Measurements from ENCODE around the gene OCRL. TPM values are rescaled to one million over a fixed set of nuclear protein-coding genes. Genes with fewer than 3 reads are reported as not detected.
"Not testable (repeated sequence)": the region's sequence is repeated elsewhere in the genome, so short reads cannot be mapped to it uniquely, and the experiment has no call there.

Gene OCRL
- polyA plus RNA-seq, 1 donor = 11.1 TPM

DNA sequence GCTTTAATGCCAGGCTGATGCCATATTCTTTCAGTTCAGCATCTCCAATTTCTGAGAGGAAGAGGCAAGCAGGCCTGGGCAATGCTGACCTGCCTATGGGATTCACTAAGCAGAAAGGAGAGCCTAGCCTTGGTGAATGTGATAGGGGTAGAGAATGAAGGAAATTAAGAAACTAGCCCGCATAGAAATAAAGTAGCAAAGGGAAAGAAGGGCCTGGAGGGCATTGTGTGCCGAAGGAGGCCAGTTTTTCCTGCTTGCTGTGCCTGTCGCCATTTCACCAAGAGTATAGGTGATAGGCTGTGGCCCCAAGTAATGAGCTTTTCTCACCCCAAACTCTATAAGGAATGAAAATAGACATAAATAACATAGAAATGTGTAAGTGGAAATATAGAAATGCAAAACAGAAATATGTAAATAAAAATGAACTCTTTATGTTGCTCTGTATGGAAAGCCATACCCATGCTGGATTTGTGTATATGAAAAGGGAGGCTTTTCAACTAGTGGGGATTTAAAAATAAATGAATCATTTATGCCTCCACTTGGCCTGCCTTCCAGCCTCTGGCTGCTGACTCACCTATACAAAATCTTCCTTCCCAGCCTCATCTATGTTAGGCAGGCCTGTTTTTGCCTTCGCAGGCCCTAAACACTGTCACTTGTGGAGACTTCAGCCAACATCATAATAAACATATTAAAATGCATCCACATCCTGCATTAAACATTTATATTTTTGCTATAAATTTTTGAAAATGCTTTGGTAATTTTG lies 5.1 kb upstream of the OCRL start:
- no peak for DNase-seq (ENCODE audit: low read depth)

DNA sequence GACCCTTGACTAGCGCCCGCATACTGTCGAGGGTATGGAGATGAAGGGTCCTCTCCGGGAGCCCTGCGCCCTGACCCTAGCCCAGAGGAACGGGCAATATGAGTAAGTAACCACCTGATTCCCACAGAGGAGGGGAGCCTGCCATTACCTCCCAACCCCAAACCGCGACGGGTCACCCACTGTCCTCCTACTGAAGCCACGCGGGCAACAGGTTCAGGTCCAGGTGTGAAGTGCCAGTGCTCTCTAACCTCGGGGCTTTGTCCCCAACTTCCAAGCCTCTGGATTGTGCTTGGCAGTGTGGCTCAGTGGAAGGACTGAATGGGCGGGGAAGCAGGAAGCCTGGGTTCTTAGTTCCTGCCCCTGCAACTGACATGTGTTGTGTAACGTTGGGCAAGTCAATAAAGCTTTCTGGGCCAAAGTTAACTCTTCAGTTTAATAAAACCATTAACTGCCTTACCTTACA lies 694 bp downstream of the OCRL start:
- DNase-seq (ENCODE audit: low read depth) = no peak

DNA sequence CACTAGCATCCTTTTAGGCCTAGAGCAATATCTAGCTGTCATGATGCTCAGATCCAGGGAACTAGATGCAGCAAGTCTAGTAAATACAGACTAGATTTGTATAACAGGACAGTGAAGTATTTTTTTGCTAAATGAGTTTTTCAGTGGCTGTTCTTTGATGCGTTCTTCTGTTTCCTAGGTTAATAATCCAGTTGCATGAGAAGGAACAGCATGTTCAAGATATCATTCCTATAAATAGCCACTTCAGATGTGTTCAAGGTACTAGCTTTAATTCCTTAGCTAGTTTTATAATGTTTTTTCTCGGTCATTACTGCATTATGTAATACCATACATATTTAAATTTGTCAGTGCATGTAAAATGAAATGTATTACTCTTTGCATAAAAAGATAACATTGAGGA lies 4.7 kb downstream of the OCRL start:
- no peak for DNase-seq (ENCODE audit: low read depth)

DNA sequence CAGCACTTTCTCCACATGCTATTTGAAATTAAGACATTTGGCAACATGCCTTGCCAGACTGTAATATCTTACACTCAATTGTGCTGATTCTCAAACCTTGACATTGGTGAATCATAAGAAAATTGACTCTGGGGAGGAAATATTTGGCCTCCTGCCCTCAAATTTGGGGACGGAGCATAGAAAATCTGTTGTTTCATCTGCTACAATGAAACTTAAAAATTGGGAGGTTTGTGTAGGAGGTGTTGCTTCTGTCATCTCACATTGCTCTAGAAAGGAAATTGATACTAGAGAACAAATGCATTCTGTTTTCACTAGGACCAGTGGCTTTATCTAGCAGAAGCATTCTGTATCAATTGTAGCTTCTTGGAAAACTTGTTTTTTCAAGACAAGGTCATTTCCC lies 5.3 kb downstream of the OCRL start:
- DNase-seq (ENCODE audit: low read depth) = no peak

GRCh38 chrX:129549124-129549523 lies 9.1 kb downstream of the OCRL start:
- no peak for DNase-seq (ENCODE audit: low read depth)

DNA sequence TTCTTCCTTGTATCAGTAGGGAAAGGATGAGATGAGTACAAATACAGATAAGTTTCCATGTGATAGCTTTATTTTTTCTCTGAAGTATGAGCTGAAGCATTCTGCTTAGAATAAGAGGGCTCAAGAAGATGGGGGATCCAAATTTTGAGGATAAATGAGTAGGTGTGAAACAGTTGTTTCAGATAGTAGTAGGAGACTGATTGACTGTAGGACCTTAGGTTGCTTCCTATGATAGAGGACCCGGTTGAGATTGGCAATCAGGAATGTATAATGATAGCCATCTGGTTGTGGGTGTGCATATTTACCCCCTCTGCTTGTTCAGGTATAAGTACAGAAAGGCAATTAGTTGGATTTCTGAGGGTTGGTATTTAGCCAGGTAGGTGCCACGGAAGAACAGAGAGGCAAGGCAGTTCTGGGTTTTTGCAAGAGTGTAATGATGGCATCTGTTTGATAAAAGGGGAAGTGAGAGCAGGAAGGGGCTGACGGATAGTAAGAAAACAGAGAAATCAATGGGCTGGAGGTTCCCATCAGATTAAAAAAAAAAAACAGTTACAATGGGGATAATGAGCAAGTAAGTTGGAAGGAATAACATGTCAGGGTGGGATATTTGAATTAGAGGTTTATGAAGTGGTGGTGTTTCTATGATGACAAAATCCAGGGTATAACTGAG lies 13.7 kb downstream of the OCRL start:
- DNase-seq (ENCODE audit: low read depth) = no peak

- not testable (repeated sequence) for DNase-seq (ENCODE audit: low read depth)
Observed at GRCh38 chrX:129554816-129555215, 14.8 kb downstream of the OCRL start.

GRCh38 chrX:129556806-129557315 lies 16.8 kb downstream of the OCRL start:
- DNase-seq (ENCODE audit: low read depth) = no peak

DNA sequence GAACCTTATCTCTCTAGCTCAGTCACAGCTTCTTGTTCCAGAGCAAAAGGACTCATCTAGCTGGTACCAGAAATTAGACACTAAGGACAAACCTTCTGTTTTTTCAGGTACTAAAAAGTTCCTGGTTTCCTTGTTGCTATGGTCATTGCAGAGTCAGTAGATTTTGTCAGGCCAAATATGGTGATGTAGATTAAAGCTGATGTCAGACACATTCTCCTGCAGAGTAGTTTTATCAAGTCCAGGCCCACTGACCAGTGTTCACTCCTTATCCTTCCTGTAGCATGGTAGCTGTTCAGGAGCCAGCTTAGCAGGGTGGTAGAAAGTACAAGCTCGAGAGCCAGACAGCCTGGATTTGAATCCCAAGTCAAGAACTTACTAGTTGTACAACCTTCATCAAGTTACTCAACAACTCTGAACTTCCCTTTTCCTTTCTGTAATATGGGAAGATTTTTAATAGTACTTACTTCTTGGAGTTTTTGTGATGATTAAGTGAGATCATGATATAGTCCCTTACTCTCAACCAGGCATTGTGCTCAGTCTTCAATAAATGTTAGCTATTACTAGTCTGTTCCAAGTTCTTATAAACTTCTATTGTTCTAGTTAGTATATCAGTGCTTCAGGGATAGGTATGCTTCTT lies 17.9 kb downstream of the OCRL start:
- DNase-seq (ENCODE audit: low read depth) = no peak

GRCh38 chrX:129559783-129560182 lies 19.7 kb downstream of the OCRL start:
- no peak for DNase-seq (ENCODE audit: low read depth)

GRCh38 chrX:129561453-129561852 lies 21.4 kb downstream of the OCRL start:
- no peak for DNase-seq (ENCODE audit: low read depth)

- not testable (repeated sequence) for DNase-seq (ENCODE audit: low read depth)
Observed at GRCh38 chrX:129564345-129564744, 24.3 kb downstream of the OCRL start.

DNA sequence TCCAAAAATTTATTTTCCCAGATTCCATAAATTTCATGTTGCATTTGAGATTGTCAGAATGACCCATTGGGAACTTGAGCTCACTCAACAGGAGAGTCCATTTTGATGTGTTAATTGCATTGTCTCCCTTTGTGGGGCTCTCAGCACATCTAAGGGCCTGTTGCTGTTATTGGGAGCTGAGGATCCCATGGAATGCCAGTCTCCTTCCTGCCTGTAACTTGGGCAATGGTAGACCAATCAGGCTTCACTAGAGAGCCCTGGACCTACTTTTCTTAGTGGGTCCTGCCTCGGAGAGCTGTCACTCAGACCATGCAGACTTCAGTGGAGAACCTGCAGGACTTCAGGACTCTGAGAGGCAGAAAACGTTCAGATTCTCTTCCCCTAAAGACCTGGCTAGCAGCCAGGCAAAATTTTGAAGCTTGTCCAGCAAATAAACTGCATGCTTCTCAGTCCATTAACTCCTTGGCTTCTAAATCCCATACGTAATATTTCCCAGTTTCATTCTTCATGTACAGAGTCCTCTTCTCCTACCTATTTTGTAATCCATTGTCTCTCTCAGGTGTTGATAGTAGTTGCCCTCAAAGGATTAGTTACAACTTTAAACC lies 25.1 kb downstream of the OCRL start:
- DNase-seq (ENCODE audit: low read depth) = peak; percentile 40

- DNase-seq (ENCODE audit: low read depth) = peak; percentile 36
Observed at GRCh38 chrX:129566073-129566472, 26.0 kb downstream of the OCRL start.

- no peak for DNase-seq (ENCODE audit: low read depth)
Observed at GRCh38 chrX:129568349-129568748, 28.3 kb downstream of the OCRL start.

DNA sequence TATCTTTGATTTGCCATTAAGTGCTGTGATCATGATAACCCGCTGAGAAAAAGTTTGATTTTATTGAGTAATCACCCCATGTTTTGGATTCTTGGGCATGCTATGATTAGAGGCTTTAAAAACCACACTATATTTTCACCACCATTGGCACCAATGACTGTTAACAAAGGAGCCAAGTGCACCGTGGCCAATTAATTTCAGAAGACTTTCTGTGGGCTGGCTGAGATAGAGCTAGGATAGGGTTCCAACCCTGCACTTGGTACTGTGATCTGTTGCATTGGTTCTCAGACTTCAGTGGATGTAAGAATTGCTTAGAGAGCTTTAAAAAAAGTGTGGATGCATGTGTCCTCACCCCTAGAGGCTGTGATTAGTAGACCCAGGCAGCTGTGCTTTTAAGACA lies 32.4 kb downstream of the OCRL start:
- DNase-seq (ENCODE audit: low read depth) = no peak

DNA sequence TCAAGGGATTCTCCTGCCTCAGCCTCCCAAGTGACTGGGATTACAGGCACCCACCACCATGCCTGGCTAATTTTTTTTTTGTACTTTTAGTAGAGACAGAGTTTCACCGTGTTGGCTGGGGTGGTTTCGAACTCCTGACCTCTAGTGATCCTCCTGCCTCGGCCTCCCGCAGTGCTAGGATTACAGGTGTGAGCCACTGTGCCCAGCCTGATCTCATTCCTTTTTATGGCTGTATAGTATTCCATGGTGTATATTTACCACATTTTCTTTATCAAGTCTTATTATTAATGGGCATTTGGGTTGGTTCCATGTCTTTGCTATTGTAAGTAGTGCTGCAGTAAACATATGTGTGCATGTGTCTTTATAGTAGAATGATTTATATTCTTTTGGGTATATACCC lies 33.6 kb downstream of the OCRL start:
- not testable (repeated sequence) for DNase-seq (ENCODE audit: low read depth)

DNA sequence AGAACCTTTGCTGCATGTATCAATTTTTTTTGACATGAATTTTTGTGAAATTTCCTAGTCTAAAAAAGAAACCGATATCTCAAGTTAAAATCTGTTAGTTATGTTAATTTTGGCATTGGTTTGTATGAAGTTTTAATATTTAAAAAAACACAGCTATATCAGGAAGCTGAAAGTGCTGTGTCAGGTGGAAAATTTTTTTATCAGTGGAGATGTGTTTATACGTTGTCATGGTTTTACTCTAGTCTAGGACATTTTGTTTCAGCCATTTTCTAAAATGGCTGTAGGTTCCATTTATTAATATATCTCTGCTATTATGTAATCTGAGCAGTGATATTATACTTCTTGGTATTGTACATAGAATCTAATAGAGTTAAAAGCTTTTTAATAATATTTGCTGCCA lies 34.2 kb downstream of the OCRL start:
- DNase-seq (ENCODE audit: low read depth) = no peak

DNA sequence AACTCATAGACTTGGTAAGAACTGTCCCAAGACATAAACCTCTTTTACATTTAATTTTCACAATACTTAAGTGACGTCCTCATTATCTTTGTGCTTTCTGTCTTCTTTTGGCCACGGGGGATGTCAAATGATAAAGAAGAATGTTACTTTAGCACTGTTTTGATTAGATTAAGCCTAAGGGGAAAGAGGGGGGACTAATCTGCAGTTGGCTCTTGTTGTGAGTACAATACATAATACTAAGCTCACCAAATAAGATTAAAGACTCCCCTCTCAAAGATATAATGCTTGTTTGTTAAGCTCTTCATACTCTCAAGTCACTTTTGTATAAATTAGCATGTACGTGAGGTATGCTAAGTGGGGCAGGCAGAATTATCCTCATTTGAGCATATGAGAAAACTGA lies 36.5 kb downstream of the OCRL start:
- DNase-seq (ENCODE audit: low read depth) = no peak

- peak; percentile 41 for DNase-seq (ENCODE audit: low read depth)
Observed at GRCh38 chrX:129577473-129577872, 37.4 kb downstream of the OCRL start.

DNA sequence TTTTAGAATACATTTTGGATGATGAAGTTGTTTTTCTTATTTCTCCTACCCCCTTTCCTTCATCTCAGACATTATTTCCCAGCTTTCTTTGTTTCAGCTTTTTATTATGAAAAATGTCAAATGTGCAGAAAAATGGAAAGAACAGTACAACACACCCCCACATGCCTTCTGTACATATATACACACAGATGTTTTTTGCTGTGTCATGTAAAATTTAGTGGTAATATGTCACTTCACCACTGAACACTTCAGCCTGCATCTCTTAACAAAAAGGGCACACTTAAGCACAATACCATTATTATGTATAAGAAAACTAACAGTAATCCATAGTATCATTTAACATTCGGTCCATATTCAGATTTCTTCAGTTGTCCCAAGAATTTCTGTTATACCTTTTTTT lies 37.8 kb downstream of the OCRL start:
- DNase-seq (ENCODE audit: low read depth) = no peak

GRCh38 chrX:129581904-129582303 lies 41.8 kb downstream of the OCRL start:
- DNase-seq (ENCODE audit: low read depth) = no peak

Data from forelimb muscle (tissue), 1 donor.